Pericardium fibroblast (primary cell): ENCODE results near the gene ARCN1. TPM values are rescaled to one million over a fixed set of nuclear protein-coding genes. Genes with fewer than 3 reads are reported as not detected.

Source experiments
- total RNA-seq: library from RNA; depleted of rRNA; stranded (reverse); fragments of >200 nt; gene quantifications from 2 replicates; pipeline ENCODE4 v1.2.3, GENCODE V29; 2015

The ARCN1 gene
- 108 and 141 TPM in 2 replicates for total RNA-seq

DNA sequence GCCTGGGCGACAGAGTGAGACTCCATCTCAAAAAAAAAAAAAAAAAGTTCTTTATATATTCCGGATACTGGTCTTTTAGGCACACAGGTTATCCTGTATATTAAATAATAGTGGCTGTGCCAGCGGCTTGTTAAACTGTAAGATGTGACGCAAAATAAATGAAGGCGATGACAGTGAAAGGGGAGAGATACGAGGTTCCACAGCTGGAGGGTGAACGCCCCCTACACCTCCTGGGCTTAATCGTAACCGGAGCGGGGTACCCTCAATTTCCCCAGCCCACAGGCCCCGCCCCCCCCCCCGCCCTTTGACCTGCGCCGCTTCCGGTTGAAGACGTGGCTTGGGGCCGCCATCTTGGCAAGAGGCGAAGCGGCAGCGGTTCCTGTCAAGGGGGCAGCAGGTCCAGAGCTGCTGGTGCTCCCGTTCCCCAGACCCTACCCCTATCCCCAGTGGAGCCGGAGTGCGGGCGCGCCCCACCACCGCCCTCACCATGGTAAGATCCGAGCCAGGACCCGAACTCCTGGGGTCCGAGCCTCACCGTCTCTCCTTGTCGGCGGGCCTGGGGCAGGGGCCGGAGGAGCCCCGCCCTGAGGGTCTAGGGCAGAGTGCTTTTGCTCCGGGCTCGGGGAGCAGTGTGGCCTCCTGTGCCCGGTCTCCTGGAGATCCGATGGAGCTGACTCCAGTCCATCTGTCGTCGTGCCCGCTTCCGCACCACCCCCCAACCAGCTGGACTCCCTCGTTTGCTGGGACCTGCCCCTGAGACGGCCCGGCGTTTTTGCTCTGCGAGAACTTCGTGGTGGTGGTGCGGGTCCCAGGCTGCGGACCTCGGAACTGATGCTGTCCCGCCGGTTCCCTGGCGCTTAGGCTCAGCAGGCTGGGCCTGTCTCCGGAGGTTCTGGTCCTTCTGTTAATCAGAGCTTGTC lies at the start of gene ARCN1:
TSS of gene ARCN1 (plus strand) at position 349 of the 920 bp plus-strand sequence. CDS start at position 488, 139 bp downstream.

GRCh38 chr11:118527109-118527508 lies 45.1 kb upstream of the ARCN1 start, which contains the start of gene TTC36:
TTC36 (plus strand) TSS chr11:118527474; CDS start chr11:118527495, 21 bp downstream.

GRCh38 chr11:118530683-118531596 lies 41.3 kb upstream of the ARCN1 start, which contains the start of gene TMEM25:
TMEM25 (plus strand) TSS chr11:118531192; CDS start chr11:118531802, 610 bp downstream.

DNA sequence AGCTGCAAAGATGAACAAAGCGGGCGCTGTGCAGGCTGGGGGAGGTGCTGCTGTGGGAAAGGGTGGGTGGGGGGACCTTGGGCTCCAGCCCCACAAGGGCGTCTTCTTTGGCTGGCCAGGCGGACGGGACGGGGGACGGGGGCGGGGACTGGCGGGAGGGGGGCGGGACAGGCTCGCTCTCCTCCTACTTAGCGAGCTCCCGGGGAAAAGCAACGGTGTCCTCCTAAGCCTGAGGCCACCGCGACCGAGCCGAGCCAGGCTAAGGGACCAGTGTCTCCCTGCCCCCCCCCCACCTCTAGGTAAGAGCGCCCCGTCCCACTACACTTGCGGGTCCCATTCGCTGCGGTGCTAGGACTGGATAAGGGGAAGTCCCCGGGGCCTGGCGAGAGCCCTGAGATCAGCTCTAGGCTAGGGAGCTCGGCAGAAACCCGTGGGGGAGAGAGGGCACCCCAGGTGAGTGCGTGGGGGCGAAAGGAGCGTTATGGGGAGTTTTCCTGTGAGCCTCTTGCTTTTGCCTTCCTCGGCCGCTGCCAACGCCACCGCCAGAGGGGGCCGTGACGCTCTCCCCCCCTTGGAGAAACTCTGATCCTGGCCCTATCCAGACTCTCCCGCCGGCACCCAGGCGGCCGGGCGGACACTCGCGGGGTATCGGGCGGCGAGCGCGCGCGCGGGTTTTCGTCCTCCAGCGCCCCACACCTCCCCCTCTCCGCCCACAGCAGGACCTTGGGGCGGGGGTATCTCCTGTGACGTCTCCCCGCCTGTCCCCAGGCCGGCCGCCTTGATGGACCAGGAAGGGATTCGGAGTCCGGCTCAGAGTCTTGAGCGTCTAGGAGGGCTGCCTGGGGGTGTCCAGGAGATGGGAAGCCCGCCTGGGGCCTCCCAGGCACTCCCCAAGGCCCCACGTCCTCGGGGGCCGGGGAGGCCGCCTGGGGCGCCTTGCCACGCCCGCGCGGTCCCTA lies 35.5 kb downstream of the ARCN1 start, which contains the start of gene PHLDB1:
TSS of gene PHLDB1 (plus strand) at position 215 of the 959 bp plus-strand sequence. CDS start 6,222 bp downstream, outside the sequence.

Other genes starting within 250 kb of the ARCN1 start
- gene CD3D, start 229.7 kb upstream of the ARCN1 start, total RNA-seq = not detected in 2 replicates
- gene CD3G, start 228.1 kb upstream of the ARCN1 start, total RNA-seq = not detected in 2 replicates
- 29.8 and 30.5 TPM in 2 replicates for gene UBE4A, start 212.8 kb upstream of the ARCN1 start, total RNA-seq
- gene ATP5MG, start 170.8 kb upstream of the ARCN1 start, total RNA-seq = 46.9 and 55.3 TPM in 2 replicates
- gene KMT2A, start 135.9 kb upstream of the ARCN1 start, total RNA-seq = 8.8 and 15.6 TPM in 2 replicates
- 0.26 TPM in 1 of 2 replicates, not detected in the other for gene TTC36, start 44.9 kb upstream of the ARCN1 start, total RNA-seq
- gene TMEM25, start 41.2 kb upstream of the ARCN1 start, total RNA-seq = 10.3 and 13.1 TPM in 2 replicates
- gene IFT46, start 6.5 kb upstream of the ARCN1 start, total RNA-seq = 17.7 and 30.9 TPM in 2 replicates
- gene PHLDB1, start 35.2 kb downstream of the ARCN1 start, total RNA-seq = 100 and 124 TPM in 2 replicates
- not detected in 2 replicates for gene TREH, start 107.2 kb downstream of the ARCN1 start, total RNA-seq
- gene DDX6, start 218.8 kb downstream of the ARCN1 start, total RNA-seq = 41.1 and 51.7 TPM in 2 replicates